Panc1 (cell line): ENCODE data around the gene SPRN. TPM values are rescaled to one million over a fixed set of nuclear protein-coding genes. Genes with fewer than 3 reads are reported as not detected.

Source experiments
- ATAC-seq: fragments of 200-7000 bp; cut with Tn5 transposase; 2 replicates; pipeline ENCODE4 v1.9.1; 2020; ENCODE audit warnings: mild to moderate bottlenecking, moderate library complexity
- BruUV-seq: library from RNA; stranded (reverse); fragments of 400-500 nt; replicated peaks from 2 replicates; lab custom pipeline; 2021; lab: Mats Ljungman, UMichigan
- CTCF ChIA-PET: fragments of 300-600 bp; sonication (Branson Sonifier 250); formaldehyde crosslinking; loops from one replicate; lab custom pipeline; 2022; ENCODE audit warnings: antibody characterized with exemption; lab: Charles Lee
- POLR2A ChIA-PET: fragments of 300-600 bp; sonication (Branson Sonifier 250); formaldehyde crosslinking; loops from one replicate; lab custom pipeline; 2022; ENCODE audit warnings: antibody characterized with exemption; lab: Charles Lee
- DNase-seq: peaks from one replicate; pipeline ENCODE4 v3.0.0-alpha.2; 2010; ENCODE audit warnings: low read depth, low spot score
- H3K27ac ChIP-seq: 2 replicates; pipeline ENCODE4 v1.5.1; 2011; ENCODE audit warnings: mild to moderate bottlenecking, low read length, inconsistent platforms
- H3K27me3 ChIP-seq: fragments of 200-500 bp; sonication (Bioruptor generic); 2 replicates; pipeline ENCODE4 v1.6.0; 2014; ENCODE audit warnings: low read length, inconsistent platforms; ENCODE audit not compliant: control insufficient read depth, insufficient read depth
- H3K36me3 ChIP-seq: fragments of 200-500 bp; sonication (Bioruptor generic); 2 replicates; pipeline ENCODE4 v1.5.1; 2014; ENCODE audit warnings: inconsistent platforms, mild to moderate bottlenecking, low read length, moderate library complexity; ENCODE audit not compliant: control insufficient read depth, insufficient read depth
- H3K4me1 ChIP-seq: 2 replicates; pipeline ENCODE4 v1.5.1; 2011; ENCODE audit warnings: inconsistent platforms, mild to moderate bottlenecking, low read length, moderate library complexity; ENCODE audit not compliant: control insufficient read depth, insufficient read depth
- H3K4me3 ChIP-seq, 2 experiments: 2 replicates each; pipeline ENCODE4 v1.5.1; 2011 to 2012; ENCODE audit warnings: low read depth in 2 of 2, low read length in 2 of 2, mild to moderate bottlenecking in 2 of 2, inconsistent platforms in 1 of 2, moderate library complexity in 1 of 2
- H3K9me3 ChIP-seq: fragments of 200-500 bp; sonication (Bioruptor generic); 2 replicates; pipeline ENCODE4 v1.5.1; 2014; ENCODE audit warnings: low read depth, mild to moderate bottlenecking, inconsistent platforms, low read length, moderate library complexity; ENCODE audit not compliant: control insufficient read depth, insufficient read depth
- CTCF ChIP-seq: fragments of 450-650 bp; IDR thresholded peaks from 2 replicates; pipeline ENCODE4 v1.5.1; 2017; ENCODE audit warnings: mild to moderate bottlenecking
- POLR2AphosphoS5 ChIP-seq: IDR thresholded peaks from 2 replicates; pipeline ENCODE4 v1.6.1; 2012; ENCODE audit warnings: mild to moderate bottlenecking, low read depth, low read length, moderate library complexity
- REST ChIP-seq, 2 experiments: IDR thresholded peaks; 2 replicates each; pipeline ENCODE4 v1.6.1; 2011 to 2012; ENCODE audit warnings: low read depth in 2 of 2, control low read depth in 1 of 2, low read length in 1 of 2, mild to moderate bottlenecking in 1 of 2, moderate library complexity in 1 of 2; ENCODE audit not compliant: insufficient read depth in 1 of 2
- SIN3A ChIP-seq: IDR thresholded peaks from 2 replicates; pipeline ENCODE4 v1.6.1; 2012; ENCODE audit warnings: low read depth, mild to moderate bottlenecking, low read length, moderate library complexity, borderline replicate concordance; ENCODE audit not compliant: insufficient read depth
- TCF7L2 ChIP-seq: IDR thresholded peaks from 2 replicates; pipeline ENCODE4 v1.6.1; 2011; ENCODE audit warnings: mild to moderate bottlenecking, low read depth, low read length, inconsistent platforms
- in situ Hi-C: cut with HindIII; loops from 2 replicates; pipeline ENCODE4 v1.10.0; 2016; ENCODE audit warnings: low sequenced_read_pairs, low pct_unique_long_range_greater_than_20kb
- intact Hi-C: fragments of 100-400 bp; cut with micrococcal nuclease; formaldehyde crosslinking; loops from one replicate; pipeline ENCODE4 v1.10.0; 2022; ENCODE audit not compliant: unreplicated experiment
- total RNA-seq: library from RNA; stranded (reverse); gene quantifications from one replicate; pipeline ENCODE4 v1.2.1, GENCODE V29; 2021; ENCODE audit not compliant: unreplicated experiment

Gene SPRN
- total RNA-seq, 1 experiment from 2014 or later: 0.64 TPM

GRCh38 chr10:133411523-133412380 lies 12.7 kb downstream of the SPRN start:
- in situ Hi-C loops: no loop called here
- TF ChIP-seq REST (IDR thresholded peaks at IDR 0.05; ENCODE audit: insufficient read depth in 1 of 2, low read depth in 2 of 2, low read length in 1 of 2) (no peak), TCF7L2 (no peak), CTCF (no peak), POLR2AphosphoS5 (no peak), SIN3A (no peak)
- CTCF ChIA-PET: no interaction called here
- Histone ChIP-seq H3K27ac (no peak overlapping the region), H3K4me1 (no peaks in the 10 kb centered on the region), H3K36me3 (peaks cover 12% of the 10 kb centered on the region), H3K27me3 (no peaks in the 10 kb centered on the region), H3K4me3 (no peak overlapping the region), H3K9me3 (peaks cover 26% of the 10 kb centered on the region)
- POLR2A ChIA-PET: no interaction called here
- ATAC-seq (no peak), DNase-seq (no peak)
- no TSS peak for BruUV-seq
- intact Hi-C loops: no loop called here

- TF ChIP-seq REST (IDR thresholded peaks at IDR 0.05; ENCODE audit: insufficient read depth in 1 of 2, low read depth in 2 of 2, low read length in 1 of 2): no peak
- TF ChIP-seq TCF7L2: no peak
- no peak for TF ChIP-seq CTCF
- no peak for TF ChIP-seq POLR2AphosphoS5
- TF ChIP-seq SIN3A: no peak
- no peak overlapping the region for H3K27ac ChIP-seq
- peaks cover 5% of the 10 kb centered on the region for H3K36me3 ChIP-seq
- no peaks in the 10 kb centered on the region for H3K4me1 ChIP-seq
- H3K9me3 ChIP-seq: peaks cover 9% of the 10 kb centered on the region
- ATAC-seq (no peak), DNase-seq (no peak)
- H3K27me3 ChIP-seq: no peaks in the 10 kb centered on the region
- intact Hi-C loops: no loop called here
- ChIA-PET POLR2A (interaction anchor here (0.7 kb wide), 1 partner anchor 82 kb away, joined by 7 read pairs; no protein-coding TSS in a partner anchor), CTCF (no interaction called here)
- in situ Hi-C loops: no loop called here
- no TSS peak for BruUV-seq
- no peak overlapping the region for H3K4me3 ChIP-seq
Measured at GRCh38 chr10:133405844-133406527, 18.4 kb downstream of the SPRN start.
